ENCODE results near the gene PRRC1.

Gene PRRC1

DNA sequence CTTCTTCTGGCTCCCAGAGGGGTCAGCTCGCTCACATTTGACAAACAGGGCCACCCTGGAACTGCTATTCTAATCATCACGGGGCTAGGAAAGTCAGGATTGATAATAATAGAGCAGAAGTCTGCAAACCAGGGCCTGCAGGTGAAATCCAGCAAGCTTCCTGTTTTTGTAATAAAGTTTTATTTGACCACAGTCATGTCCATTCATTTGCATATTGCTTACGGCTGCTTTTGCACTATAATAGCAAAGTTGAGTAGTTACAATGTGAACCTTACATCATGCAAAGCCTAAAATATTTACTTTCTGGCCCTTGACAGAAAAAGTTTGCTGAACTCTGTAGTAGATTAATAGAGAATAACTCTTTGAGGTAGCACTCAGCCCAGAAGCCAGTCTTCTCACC lies 68.2 kb downstream of the PRRC1 start:
- TF ChIP-seq GATA2 (IDR thresholded peaks at IDR 0.05; ENCODE audit: low read depth, low read length) (no peak), GATA3 (IDR thresholded peaks at IDR 0.05; ENCODE audit: low read depth, low read length) (no peak)

GRCh38 chr5:127586066-127586770 lies 68.8 kb downstream of the PRRC1 start:
- TF ChIP-seq GATA2 (IDR thresholded peaks at IDR 0.05; ENCODE audit: low read depth, low read length), result no peak
- no peak for TF ChIP-seq GATA3 (IDR thresholded peaks at IDR 0.05; ENCODE audit: low read depth, low read length)

GRCh38 chr5:127586811-127587210 lies 69.4 kb downstream of the PRRC1 start:
- TF ChIP-seq GATA3 (IDR thresholded peaks at IDR 0.05; ENCODE audit: low read depth, low read length) (no peak), GATA2 (IDR thresholded peaks at IDR 0.05; ENCODE audit: low read depth, low read length) (no peak)

- no peak for TF ChIP-seq GATA3 (IDR thresholded peaks at IDR 0.05; ENCODE audit: low read depth, low read length)
- no peak for TF ChIP-seq GATA2 (IDR thresholded peaks at IDR 0.05; ENCODE audit: low read depth, low read length)
Observed at GRCh38 chr5:127587246-127587917, 69.9 kb downstream of the PRRC1 start.

GRCh38 chr5:127588368-127588767 lies 70.9 kb downstream of the PRRC1 start:
- TF ChIP-seq GATA2 (IDR thresholded peaks at IDR 0.05; ENCODE audit: low read depth, low read length) (no peak), GATA3 (IDR thresholded peaks at IDR 0.05; ENCODE audit: low read depth, low read length) (no peak)

- TF ChIP-seq GATA3 (IDR thresholded peaks at IDR 0.05; ENCODE audit: low read depth, low read length), result no peak
- no peak for TF ChIP-seq GATA2 (IDR thresholded peaks at IDR 0.05; ENCODE audit: low read depth, low read length)
Observed at GRCh38 chr5:127589309-127590030, 72.0 kb downstream of the PRRC1 start.

DNA sequence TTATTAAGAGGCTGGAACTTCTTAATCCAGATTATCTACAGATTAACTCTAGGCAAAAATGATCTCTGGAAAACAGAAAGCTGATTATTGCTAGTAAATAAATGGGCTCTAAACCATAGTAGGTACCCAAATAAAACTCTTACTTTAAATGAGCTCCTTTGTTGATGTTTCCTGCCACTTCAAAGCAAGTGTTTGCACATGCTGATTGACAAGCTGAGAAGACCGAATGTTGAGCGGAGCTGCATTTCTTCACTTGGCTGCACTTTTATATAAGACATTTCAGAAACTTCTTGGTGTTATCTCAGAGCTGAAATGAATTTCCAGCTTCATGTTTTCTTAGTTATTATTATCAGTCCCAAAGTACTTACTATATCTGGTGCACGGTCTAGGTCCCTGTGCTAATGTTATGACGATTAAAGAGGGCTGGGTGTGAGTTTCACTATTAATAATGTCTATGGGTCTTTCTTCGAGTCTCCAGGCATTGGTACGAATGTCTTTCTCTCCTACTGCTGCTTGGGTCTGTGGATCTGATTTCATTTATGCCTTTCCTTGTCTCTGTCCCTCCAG lies 72.8 kb downstream of the PRRC1 start:
- TF ChIP-seq GATA3 (IDR thresholded peaks at IDR 0.05; ENCODE audit: low read depth, low read length), result no peak
- no peak for TF ChIP-seq GATA2 (IDR thresholded peaks at IDR 0.05; ENCODE audit: low read depth, low read length)

- TF ChIP-seq GATA2 (IDR thresholded peaks at IDR 0.05; ENCODE audit: low read depth, low read length) (no peak), GATA3 (IDR thresholded peaks at IDR 0.05; ENCODE audit: low read depth, low read length) (no peak)
Observed at GRCh38 chr5:127595484-127596368, 78.3 kb downstream of the PRRC1 start.

GRCh38 chr5:127596501-127596900 lies 79.1 kb downstream of the PRRC1 start:
- TF ChIP-seq GATA2 (IDR thresholded peaks at IDR 0.05; ENCODE audit: low read depth, low read length) (no peak), GATA3 (IDR thresholded peaks at IDR 0.05; ENCODE audit: low read depth, low read length) (no peak)

DNA sequence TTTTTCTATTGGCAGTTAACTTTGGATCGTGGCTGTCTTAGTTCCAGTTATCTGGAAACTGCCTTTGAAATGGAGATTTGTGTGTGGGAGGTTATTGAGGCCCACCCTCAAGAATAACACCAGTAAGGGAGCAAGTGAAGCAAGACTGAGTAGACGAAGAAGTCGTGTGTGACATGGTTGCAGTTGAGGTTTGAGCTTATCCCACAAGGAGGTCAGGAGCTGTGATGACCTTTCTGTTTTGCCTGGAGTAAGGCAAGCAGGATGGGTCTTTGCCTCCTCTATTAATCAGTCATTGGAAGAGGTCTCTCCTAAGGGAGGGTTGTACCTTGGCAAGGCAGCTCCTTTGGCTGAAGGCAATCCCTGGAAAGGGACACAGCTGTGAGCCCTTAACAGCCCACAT lies 81.9 kb downstream of the PRRC1 start:
- no peak for TF ChIP-seq GATA2 (IDR thresholded peaks at IDR 0.05; ENCODE audit: low read depth, low read length)
- TF ChIP-seq GATA3 (IDR thresholded peaks at IDR 0.05; ENCODE audit: low read depth, low read length), result no peak

- TF ChIP-seq GATA3 (IDR thresholded peaks at IDR 0.05; ENCODE audit: low read depth, low read length) (no peak), GATA2 (IDR thresholded peaks at IDR 0.05; ENCODE audit: low read depth, low read length) (no peak)
Observed at GRCh38 chr5:127599847-127600246, 82.4 kb downstream of the PRRC1 start.

- TF ChIP-seq GATA3 (IDR thresholded peaks at IDR 0.05; ENCODE audit: low read depth, low read length) (no peak), GATA2 (IDR thresholded peaks at IDR 0.05; ENCODE audit: low read depth, low read length) (no peak)
Observed at GRCh38 chr5:127601111-127601510, 83.7 kb downstream of the PRRC1 start.

DNA sequence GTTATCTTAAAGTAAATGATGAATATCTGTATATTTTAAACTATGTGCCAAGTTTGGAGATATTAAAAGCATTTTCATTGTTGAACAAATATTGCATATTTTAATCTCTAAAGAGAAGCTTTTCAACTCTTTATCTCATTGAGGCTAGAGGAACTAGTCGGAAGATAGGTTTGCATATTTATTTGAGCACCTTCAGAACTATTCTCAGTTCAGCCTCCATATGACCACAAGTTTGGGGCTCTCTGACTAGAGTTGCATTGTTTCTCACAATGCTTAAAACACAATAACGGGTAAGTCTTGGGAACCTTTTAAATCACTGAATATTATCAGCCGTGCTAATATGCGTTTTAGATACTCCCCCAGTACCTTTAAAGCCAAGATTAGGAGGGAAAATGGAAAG lies 84.2 kb downstream of the PRRC1 start:
- TF ChIP-seq GATA3 (IDR thresholded peaks at IDR 0.05; ENCODE audit: low read depth, low read length), result no peak
- TF ChIP-seq GATA2 (IDR thresholded peaks at IDR 0.05; ENCODE audit: low read depth, low read length), result no peak

All from SH-SY5Y (cell line).